GM19463 (cell line): ENCODE results near the gene ZRANB3.

Experiments
- ATAC-seq: cut with Tn5 transposase; IDR thresholded peaks from one replicate; pipeline ENCODE4 v1.9.1; 2021; ENCODE audit warnings: mild to moderate bottlenecking, moderate library complexity; ENCODE audit not compliant: unreplicated experiment

The ZRANB3 gene

GRCh38 chr2:135257383-135258090, 273.5 kb downstream of the ZRANB3 start:
- ATAC-seq, result no peak

DNA sequence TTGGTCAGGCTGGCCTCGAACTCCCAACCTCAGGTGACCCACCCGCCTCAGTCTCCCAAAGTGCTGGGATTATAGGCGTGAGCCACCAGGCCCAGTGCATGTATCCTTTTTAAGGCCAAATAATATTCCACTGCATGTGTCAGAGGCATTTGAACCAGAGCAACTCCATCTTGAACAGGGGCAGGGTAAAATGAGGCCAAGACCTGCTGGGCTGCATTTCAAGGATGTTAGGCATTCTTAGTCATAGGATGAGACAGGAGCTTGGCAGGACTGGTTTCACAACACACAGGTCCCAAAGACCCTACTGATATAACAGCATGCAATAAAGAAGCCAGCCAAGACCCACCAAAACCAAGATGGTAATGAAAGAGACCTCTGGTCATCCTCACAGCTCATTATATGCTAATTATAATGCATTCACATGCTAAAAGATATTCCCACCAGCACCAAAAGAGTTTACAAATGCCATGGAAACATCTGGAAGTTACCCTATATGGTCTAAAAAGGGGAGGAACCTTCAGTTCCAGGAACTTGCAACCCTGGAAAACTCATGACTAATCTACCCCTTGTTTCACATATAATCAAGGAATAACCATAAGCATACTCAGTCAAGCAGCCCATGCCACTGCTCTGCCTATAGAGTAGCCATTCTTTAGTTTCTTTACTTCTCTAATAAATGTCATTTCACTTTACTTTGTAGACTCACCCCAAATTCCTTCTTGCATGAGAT, 274.3 kb downstream of the ZRANB3 start:
- no peak for ATAC-seq

- ATAC-seq, result no peak
Measured at GRCh38 chr2:135255208-135255607, 275.8 kb downstream of the ZRANB3 start.

GRCh38 chr2:135252805-135253458, 278.1 kb downstream of the ZRANB3 start:
- ATAC-seq, result no peak

DNA sequence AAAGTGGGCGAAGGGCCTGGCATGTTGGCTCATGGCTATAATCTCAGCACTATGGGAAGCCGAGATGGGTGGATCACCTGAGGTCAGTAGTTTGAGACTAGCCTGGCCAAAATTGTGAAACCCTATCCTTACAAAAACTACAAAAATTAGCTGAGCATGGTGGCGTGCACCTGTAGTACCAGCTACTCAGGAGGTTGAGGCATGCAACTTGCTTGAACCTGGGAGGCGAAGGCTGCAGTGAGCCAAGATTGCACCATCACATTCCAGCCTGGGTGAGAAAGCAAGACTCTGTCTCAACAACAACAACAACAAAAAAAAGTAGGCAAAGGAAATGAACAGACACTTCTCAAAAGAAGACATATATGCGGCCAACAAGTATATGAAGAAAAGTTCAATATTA, 282.4 kb downstream of the ZRANB3 start:
- no peak for ATAC-seq

GRCh38 chr2:135246711-135247270, 284.2 kb downstream of the ZRANB3 start:
- ATAC-seq, result no peak

GRCh38 chr2:135245071-135245470, 285.9 kb downstream of the ZRANB3 start:
- no peak for ATAC-seq

GRCh38 chr2:135238651-135239050, 292.4 kb downstream of the ZRANB3 start:
- ATAC-seq, result no peak

DNA sequence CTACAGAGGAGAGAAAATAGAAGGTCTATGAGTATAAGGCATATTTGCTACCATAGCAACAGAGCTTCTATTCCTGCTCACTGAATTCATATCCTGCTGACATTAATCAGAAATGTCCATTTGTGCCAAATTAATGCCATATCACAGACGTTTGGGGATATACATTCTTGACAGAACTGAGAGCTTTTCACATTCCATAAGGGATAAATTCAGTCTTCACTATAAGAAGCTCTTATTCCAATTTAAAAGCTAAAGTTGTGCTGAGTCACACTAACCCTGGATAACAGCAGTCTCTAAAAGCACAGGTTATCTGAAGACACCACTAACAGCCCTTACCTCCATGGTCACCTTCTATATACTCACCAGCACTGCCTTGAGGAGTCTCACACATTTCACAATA, 300.9 kb downstream of the ZRANB3 start:
- no peak for ATAC-seq

- no peak for ATAC-seq
Measured at GRCh38 chr2:135227386-135227785, 303.6 kb downstream of the ZRANB3 start.

GRCh38 chr2:135226961-135227360, 304.1 kb downstream of the ZRANB3 start:
- no peak for ATAC-seq

DNA sequence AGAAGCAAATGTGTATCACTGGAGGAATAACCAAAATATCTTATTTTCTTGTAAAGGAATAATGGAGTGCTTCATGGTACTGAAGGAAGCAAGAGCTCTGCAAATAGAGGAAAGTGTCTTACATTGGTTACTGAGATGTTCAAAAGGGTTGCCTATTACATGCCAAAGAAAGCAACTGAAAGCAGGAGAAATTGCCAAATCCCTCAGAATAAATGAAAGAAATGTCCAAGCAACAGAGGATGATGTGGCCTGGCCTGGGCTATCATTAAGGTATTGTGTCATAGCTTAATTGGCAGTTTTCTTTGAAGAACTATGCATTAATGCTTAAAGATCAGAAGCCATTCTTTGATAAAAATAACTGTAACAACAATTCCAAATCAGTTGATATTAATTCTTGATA, 305.2 kb downstream of the ZRANB3 start:
- no peak for ATAC-seq

GRCh38 chr2:135219226-135219625, 311.8 kb downstream of the ZRANB3 start:
- no peak for ATAC-seq

- no peak for ATAC-seq
Measured at GRCh38 chr2:135218426-135218825, 312.6 kb downstream of the ZRANB3 start.

- no peak for ATAC-seq
Measured at GRCh38 chr2:135212757-135213156, 318.3 kb downstream of the ZRANB3 start.

GRCh38 chr2:135208016-135208415, 323.0 kb downstream of the ZRANB3 start:
- ATAC-seq, result no peak

- ATAC-seq, result no peak
Measured at GRCh38 chr2:135203944-135204343, 327.1 kb downstream of the ZRANB3 start.

DNA sequence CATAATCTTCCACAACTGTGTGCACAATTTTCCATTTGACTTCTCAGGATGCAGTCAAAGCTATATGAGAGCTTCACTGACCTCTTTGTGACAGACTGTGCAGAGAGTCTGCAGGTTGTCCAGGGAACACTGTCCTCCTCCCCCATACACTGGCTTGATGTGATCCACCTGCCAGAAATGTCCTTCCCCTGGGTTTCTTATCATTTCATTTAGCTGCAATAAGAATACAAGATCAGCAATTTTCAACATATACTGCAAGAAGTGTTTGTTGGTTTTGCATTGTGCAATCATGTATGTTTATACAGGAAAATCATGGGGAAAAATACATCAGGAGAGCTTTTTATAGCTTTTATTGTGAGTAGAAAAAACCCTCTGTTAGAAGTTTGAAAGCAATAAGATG, 328.3 kb downstream of the ZRANB3 start:
- ATAC-seq, result no peak

DNA sequence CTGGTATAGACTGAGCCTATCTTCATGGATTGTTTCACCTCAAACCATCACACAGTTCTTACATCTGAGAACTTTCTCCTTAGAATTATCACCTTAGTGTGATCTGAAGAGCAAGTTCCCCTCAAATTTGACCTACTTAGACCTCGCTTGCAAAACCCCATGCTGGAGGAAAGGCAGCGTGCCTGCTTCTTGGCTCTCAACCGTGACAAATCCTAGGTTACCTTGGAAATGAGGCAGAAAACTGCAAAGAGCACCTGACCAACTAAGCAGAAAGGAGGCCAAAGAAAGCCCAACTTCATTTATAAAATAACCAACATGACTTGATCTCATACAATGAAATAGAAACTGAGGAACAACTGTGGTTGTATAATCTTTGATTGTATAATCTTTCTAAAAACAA, 332.5 kb downstream of the ZRANB3 start:
- ATAC-seq, result no peak

DNA sequence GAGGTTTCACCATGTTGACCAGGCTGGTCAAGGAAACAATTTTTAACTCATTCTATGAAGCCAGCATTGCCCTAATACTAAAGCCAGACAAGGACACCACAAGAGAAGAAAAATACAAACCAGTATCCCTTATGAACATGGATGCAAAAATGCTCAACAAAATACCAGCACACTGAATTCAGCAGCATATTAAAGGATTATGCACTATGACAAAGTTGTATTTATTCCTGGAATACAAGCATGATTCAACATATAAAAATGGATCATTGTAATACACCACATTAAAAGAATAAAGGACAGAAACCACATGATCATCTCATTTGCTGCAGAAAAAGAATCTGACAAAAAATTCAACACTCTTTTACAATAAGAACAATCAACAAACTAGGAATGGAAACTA, 340.2 kb downstream of the ZRANB3 start:
- ATAC-seq, result no peak

- ATAC-seq, result no peak
Measured at GRCh38 chr2:135189148-135189547, 341.9 kb downstream of the ZRANB3 start.

DNA sequence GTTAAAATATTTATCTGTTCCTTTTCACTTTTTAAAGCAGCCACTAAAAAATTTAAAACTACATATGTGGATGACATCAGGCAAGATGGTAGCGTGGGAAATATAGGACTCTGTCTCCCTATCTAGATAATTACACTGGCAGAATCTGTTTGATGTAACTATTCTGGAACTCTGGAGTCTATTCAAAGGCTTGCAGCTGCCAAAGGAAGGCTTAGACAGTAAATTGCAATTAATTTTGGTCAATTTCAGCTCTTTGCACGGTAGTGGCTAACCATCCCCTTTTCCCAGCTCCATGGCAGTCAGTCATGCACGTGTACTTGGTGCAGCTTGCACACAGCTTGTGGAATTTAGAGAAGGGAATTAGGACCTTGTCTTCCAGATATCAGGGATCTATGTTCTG, 343.7 kb downstream of the ZRANB3 start:
- ATAC-seq, result no peak
